HG03457 (cell line): ENCODE results near the gene SIM1.

Experiments
- ATAC-seq: cut with Tn5 transposase; IDR thresholded peaks from one replicate; pipeline ENCODE4 v1.9.1; 2021; ENCODE audit warnings: moderate number of reproducible peaks; ENCODE audit not compliant: unreplicated experiment

Gene SIM1

DNA sequence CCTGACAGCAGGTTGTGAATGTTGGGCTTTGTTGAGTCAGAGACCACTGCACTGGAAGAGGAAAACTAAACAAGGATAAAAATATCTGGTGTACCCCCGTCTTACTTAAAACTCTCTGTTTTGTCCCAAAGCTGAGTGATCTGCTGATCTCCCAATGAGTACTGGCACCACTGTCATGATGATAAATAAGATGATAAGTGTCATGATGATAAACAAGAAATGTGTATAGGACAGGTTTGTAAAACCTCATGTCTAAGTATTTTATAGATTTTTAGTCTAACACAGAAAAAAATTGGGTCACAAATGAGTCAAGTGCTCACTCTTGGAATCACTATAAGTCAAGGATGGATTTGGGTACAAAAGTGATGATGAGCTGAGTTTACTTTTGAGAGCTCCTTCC lies 8.5 kb upstream of the SIM1 start:
- ATAC-seq, result no peak

- peak; percentile 83 for ATAC-seq
Observed at GRCh38 chr6:100472674-100473073, 8.0 kb upstream of the SIM1 start.

DNA sequence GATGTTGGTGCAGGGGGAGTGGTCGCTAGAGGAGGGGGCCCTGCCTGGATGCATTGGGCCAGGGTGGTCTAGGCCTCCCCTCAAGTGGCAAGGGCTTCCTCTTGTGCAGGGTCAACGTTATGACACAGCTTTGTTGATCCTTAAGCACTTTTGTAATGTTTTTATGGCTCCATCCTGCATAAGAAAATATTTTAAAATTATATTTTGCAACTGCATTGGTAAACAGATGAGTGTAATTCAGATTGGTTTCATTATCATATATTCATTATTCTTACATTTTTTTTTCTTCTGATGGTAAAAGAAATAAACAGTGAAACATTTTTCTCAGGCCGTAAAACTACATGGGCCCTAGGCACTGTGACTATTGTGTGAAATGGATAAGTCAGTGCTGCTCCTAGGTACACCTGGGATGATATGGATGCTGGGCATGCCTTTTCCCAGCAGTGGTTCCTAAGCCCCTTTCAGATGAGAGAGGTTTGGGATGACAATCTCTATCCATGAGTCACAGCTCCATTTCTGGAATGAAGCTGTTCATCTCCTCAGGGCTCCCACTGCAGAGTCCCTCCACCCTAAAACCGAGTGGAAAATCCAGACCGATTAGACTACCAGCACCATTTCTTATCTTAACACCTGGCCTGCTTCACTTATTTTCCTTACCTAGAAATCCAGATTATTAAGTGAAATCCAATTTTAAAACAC lies 5.8 kb upstream of the SIM1 start:
- no peak for ATAC-seq

DNA sequence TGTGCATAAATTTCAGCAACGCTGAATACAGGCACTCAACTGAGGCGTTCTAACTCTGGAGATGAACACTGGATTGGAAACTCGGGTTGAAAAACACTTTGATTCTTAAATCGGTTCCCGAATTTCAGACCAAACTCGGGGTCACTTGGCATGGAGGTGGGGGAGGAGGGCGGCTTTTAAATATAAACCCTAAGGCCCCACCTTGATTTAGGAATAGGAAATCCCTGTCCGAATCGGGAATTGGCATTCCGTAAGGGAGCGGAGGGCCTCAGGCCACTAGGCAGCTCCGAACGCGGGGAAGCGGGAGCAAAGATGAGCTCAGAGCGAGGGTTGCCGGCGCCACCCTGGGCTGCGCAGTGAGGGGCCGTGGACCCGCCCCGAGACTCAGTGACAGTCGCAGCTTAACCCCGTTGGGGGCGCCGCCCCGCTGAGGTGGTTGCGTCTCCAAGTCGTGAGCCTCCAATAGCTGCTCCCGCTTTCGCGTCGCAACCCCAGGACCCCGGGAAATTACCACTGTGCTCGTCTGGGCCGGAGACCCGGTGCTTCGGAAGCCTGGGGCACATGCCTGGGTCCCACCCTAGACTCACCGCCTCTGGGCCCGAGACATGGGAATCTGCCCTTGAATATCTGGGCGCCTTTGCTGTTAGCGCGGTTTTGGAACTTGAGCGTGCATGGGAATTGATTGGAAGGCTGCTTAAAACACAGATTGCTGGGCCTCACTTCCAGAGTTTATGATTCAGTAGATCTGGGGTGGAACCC lies 4.6 kb upstream of the SIM1 start:
- no peak for ATAC-seq

- no peak for ATAC-seq
Observed at GRCh38 chr6:100468016-100468622, 3.4 kb upstream of the SIM1 start.

DNA sequence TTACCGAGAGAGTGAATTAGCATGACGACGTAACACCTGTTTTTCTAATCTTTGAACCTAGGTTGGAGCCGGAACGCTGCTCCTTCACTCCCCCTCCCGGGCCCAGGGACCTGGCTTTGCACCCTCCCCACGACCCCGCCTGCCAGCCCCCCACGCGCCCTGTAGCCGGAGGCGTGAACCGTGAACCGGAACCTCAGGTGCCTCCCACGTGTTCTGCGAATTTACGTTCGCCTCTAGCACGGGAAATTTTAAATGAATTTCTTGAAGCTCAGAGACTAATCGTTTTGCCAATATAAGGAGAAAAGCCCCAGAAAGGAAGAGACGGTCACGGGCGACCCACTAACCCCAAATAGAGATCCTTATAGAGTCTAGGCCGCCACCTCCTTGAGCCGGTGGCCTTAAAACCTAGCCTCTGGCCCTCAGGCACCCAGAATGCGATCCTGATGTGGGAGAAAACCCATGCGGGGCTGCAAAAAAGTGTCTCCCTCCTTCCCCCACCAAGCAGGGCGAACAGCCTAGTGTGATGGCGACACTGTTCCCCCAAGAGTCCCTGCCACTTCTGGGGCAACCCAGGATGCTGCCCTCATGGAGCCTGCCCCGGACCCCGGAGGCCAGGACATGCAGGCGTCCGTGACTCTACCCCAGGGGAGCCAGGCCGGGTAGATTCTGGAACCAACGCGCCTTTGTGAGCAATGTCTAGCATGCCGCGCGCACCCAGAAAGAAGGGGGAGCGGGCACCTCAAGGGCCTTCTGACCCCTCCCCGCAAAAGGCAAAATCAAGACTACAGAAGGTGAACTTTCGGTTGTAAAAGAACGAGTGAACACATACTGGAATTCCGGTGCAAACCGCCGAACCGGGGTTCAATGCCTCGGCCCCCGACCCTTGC lies 2.7 kb upstream of the SIM1 start:
- no peak for ATAC-seq

DNA sequence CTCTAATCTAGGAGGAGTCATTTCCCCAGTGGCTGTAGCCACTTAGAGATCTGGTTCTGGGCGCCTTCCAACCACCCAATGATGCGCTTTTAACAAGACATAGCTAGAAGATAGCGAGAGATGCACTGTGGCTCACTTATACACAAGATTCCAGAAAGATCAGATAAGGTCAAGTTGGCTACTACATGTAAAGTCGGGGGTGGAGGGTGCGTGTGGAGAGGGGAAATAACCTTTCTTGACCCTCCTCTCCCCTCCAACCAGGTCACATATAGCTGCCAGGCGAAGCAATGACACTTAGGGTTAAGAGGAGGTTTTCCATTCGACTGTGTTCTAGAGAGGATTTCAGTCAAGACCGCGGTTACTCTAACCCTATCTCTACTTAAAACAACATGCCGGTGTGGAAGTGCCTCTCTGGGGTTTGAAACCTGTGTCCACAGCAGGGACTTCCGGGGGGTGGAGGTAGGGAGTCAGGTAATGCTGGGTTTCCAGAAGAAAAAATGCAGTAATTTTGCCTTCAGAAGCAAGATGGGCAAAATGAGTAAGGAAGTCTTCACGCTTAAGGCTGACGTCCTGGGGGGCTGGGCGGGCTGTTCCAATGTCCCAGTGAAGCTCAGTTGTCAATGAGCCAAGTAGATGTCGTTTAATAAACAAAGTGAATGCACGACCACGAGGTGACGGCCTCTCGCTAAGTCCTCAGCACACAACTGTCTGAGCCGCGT lies 1.8 kb upstream of the SIM1 start:
- no peak for ATAC-seq

DNA sequence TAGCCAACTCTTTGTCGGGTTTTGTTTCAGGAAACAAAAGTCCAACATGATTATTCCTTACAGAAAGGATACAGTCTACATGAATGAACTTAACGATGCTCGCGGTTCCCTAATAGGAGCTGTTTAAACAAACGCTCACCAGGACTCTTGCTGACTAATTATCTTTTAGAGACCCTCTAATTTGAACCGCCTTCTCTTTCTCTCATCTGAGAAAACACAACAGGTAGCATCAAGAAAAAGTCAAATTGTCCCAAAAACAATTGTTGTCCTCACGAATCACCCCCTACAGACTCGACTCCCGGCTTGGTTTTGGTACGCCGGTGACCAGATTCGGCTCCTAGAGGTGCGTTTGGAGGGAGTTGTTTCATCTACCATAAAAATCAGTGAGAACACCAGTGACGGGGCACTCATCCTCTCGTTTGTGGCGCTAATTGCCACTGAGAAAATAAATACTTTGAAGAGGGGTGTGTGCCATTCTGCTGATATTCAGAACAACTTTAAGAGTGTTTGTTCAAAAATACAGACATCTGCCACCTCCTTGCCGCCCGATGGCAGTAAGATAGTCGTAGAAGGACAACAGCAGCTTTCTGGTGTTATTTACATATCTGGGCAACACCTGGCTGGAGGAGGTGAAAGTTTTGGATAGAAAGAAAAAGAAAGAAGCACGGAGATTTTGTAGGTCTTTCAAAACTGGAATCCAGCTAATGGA lies 1.1 kb upstream of the SIM1 start:
- no peak for ATAC-seq

DNA sequence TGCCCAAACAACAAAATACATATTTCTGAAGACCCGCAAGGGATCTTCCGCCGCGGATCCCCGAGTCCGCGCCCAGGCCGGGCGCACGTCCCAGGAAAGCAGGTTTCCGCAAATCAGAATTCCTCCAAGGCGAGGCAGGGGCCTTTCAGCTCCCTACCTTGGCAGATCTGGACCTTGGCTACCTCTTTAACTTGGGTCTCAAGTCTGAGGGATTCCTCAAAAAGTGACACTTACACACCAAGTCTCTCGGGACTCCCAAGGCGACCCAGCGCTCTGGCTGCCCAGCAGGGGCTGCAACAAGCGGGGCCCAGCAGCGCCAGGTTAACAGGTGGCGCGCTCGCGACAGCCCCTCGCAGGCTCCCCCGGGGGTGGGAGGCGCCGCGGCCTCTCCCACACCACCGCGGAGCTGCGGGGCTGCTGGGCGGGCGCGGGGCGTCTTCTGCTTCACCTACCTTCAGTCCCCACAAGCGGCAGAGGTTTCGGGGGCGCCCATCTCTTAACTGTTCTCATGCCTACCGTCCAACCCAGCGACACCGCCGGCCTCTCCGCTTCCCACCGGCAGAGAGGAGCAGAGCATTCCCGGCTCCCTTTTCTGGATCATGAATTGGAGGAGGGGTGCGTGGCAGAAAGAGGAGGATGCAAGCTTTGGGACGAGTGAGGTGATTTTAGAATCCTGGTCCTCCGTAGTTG lies 414 bp downstream of the SIM1 start:
- ATAC-seq, result no peak

DNA sequence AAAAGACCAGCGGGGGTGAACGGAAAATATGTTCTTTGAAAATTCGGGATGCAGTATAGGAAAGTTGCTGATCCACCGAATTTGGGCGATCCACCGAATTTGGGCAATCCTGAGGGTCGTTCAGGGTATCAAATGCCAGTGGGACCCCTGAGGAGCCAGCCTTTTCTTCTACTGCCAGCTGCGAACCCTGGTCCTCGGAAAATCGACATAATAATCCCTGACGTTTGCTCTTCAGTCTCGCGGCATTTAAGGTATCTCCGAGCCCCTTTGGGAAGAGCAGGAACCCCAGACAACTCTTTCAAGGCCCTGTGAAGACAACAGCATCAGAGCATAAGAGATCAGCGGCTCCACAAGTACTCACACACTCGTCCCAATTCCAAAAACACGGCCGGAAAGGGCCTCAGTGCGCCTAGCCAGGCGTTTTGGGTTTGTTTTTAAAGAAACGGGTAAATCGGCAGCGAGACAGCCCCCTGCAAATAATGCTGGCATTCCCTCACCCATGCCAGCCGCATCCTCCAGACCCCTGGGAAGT lies 1.0 kb downstream of the SIM1 start:
- ATAC-seq, result no peak

GRCh38 chr6:100462706-100463629 lies 1.8 kb downstream of the SIM1 start:
- ATAC-seq, result no peak

GRCh38 chr6:100461917-100462705 lies 2.6 kb downstream of the SIM1 start:
- ATAC-seq, result no peak

DNA sequence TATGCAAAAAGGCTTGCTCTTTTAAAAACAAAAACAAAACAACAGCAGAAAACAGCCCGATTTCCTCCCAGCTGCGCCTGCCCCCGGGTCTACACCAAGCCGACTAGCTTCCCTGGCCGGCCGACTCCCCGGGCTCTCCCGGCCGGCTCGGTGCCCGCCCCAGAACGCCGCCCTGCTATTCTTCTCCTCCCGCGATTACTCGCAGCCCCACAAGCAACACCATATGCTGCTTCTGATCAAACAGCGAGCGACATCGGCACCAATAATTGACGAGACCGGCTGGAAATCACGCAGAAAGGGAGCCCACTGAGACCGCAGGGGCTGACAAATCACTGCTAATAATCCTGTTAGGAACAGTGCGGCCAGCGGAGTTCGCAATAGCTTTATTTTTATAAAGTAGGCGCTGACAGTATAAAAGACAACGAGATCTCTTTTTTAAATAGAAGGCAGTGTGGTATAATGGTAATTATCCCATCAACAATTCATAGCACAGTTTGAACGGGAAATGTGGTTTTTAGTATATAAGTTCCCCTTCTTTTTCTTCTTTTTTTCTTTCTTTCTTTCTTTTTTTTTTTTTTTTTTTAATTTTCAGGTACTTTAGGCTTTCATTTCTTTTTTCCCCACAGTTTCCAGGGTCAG lies 3.3 kb downstream of the SIM1 start:
- ATAC-seq, result no peak

GRCh38 chr6:100460650-100461204 lies 4.0 kb downstream of the SIM1 start:
- ATAC-seq, result no peak

- no peak for ATAC-seq
Observed at GRCh38 chr6:100459592-100460184, 5.0 kb downstream of the SIM1 start.
